GM21737 (cell line): Measurements from ENCODE around the gene SCARF2.
"Not testable (repeated sequence)": the region's sequence is repeated elsewhere in the genome, so short reads cannot be mapped to it uniquely, and the experiment has no call there.

Source experiments
- ATAC-seq: cut with Tn5 transposase; IDR thresholded peaks from one replicate; pipeline ENCODE4 v1.9.1; 2021; ENCODE audit warnings: mild to moderate bottlenecking, moderate library complexity; ENCODE audit not compliant: unreplicated experiment

Gene SCARF2

GRCh38 chr22:20437613-20438426 is at the start of gene SCARF2:
Gene SCARF2, minus strand, starts transcription at chr22:20437825. Its CDS starts 71 bp downstream, at chr22:20437754.
- no peak for ATAC-seq

- no peak for ATAC-seq
Measured at GRCh38 chr22:20486229-20486628, 48.6 kb upstream of the SCARF2 start.

GRCh38 chr22:20484948-20485683 is 47.5 kb upstream of the SCARF2 start:
- no peak for ATAC-seq

GRCh38 chr22:20483771-20484170 is 46.1 kb upstream of the SCARF2 start:
- no peak for ATAC-seq

- not testable (repeated sequence) for ATAC-seq
Measured at GRCh38 chr22:20483143-20483506, 45.5 kb upstream of the SCARF2 start.

GRCh38 chr22:20479612-20480196 is 42.1 kb upstream of the SCARF2 start:
- ATAC-seq = no peak

- not testable (repeated sequence) for ATAC-seq
Measured at GRCh38 chr22:20478059-20478458, 40.4 kb upstream of the SCARF2 start.

- not testable (repeated sequence) for ATAC-seq
Measured at GRCh38 chr22:20475569-20475968, 37.9 kb upstream of the SCARF2 start.

GRCh38 chr22:20475115-20475436 is 37.5 kb upstream of the SCARF2 start:
- ATAC-seq = no peak

GRCh38 chr22:20472629-20473442 is 35.2 kb upstream of the SCARF2 start:
- no peak for ATAC-seq

- no peak for ATAC-seq
Measured at GRCh38 chr22:20471126-20471833, 33.7 kb upstream of the SCARF2 start.

- not testable (repeated sequence) for ATAC-seq
Measured at GRCh38 chr22:20470525-20470924, 32.9 kb upstream of the SCARF2 start.

GRCh38 chr22:20469110-20469868 is 31.7 kb upstream of the SCARF2 start:
- ATAC-seq = no peak

- no peak for ATAC-seq
Measured at GRCh38 chr22:20466659-20467379, 29.2 kb upstream of the SCARF2 start.

- ATAC-seq = no peak
Measured at GRCh38 chr22:20465759-20466077, 28.1 kb upstream of the SCARF2 start.

GRCh38 chr22:20464912-20465758 is 27.5 kb upstream of the SCARF2 start:
- no peak for ATAC-seq

- ATAC-seq = no peak
Measured at GRCh38 chr22:20464096-20464614, 26.5 kb upstream of the SCARF2 start.
